ENCODE results near the gene TMBIM1.

GRCh38 chr2:218252509-218253231 is 39.6 kb downstream of the TMBIM1 start:
- TF ChIP-seq CTCF (IDR thresholded peaks at IDR 0.05) (no peak), POLR2A (IDR thresholded peaks at IDR 0.05) (no peak)
